Activated T-cell treated with anti-CD3 and anti-CD28 coated beads, Interleukin-2, amount 50 U/mL, for 48 hours (primary cell): ENCODE measurements around the gene OR6B3.
A peak's percentile ranks its signal among the peaks of the same experiment; 100 is the strongest.

Source experiments
- DNase-seq, 2 experiments: peaks; one replicate each; pipeline ENCODE4 v3.0.0-alpha.2; 2020

Gene OR6B3

GRCh38 chr2:240043279-240043989 is 9.9 kb downstream of the OR6B3 start:
- no peak for DNase-seq

- no peak for DNase-seq
Measured at GRCh38 chr2:240042740-240043139, 10.6 kb downstream of the OR6B3 start.

GRCh38 chr2:240041363-240041762 is 12.0 kb downstream of the OR6B3 start:
- DNase-seq = no peak

GRCh38 chr2:240037358-240037757 is 16.0 kb downstream of the OR6B3 start:
- no peak for DNase-seq

- DNase-seq = no peak
Measured at GRCh38 chr2:240033330-240033678, 20.0 kb downstream of the OR6B3 start.

- no peak for DNase-seq
Measured at GRCh38 chr2:240032406-240033329, 20.7 kb downstream of the OR6B3 start.

GRCh38 chr2:240030379-240031094 is 22.8 kb downstream of the OR6B3 start, which contains the start of gene OR6B2:
Gene OR6B2 (minus strand): TSS chr2:240030429. CDS start chr2:240030429, 0 bp downstream.
- DNase-seq = no peak

GRCh38 chr2:240024766-240025165 is 28.6 kb downstream of the OR6B3 start:
- no peak for DNase-seq

- DNase-seq = no peak
Measured at GRCh38 chr2:240023792-240024191, 29.5 kb downstream of the OR6B3 start.

- peak; percentile 78 to 79 for DNase-seq
Measured at GRCh38 chr2:240021488-240022104, 31.7 kb downstream of the OR6B3 start.

- DNase-seq = no peak
Measured at GRCh38 chr2:240018071-240018750, 35.1 kb downstream of the OR6B3 start.

GRCh38 chr2:240014327-240014726 is 39.0 kb downstream of the OR6B3 start:
- no peak for DNase-seq

GRCh38 chr2:240013343-240013742 is 40.0 kb downstream of the OR6B3 start:
- no peak for DNase-seq

- no peak for DNase-seq
Measured at GRCh38 chr2:240002983-240003382, 50.3 kb downstream of the OR6B3 start.

GRCh38 chr2:240000671-240001070 is 52.6 kb downstream of the OR6B3 start:
- DNase-seq = no peak

GRCh38 chr2:239997686-239998409 is 55.5 kb downstream of the OR6B3 start:
- no peak for DNase-seq
